GM12878 (cell line): ENCODE measurements around the gene MAPK8IP1. TPM values are rescaled to one million over a fixed set of nuclear protein-coding genes. Genes with fewer than 3 reads are reported as not detected.

Experiments
- ATAC-seq: fragments of 200-7000 bp; cut with Tn5 transposase; 3 replicates; pipeline ENCODE4 v1.9.1; 2020; ENCODE audit warnings: mild to moderate bottlenecking, moderate library complexity
- BruUV-seq: library from RNA; stranded (reverse); fragments of 400-500 nt; replicated peaks from 2 replicates; lab custom pipeline; 2021; lab: Mats Ljungman, UMichigan
- CTCF ChIA-PET: fragments of 300-600 bp; sonication (Branson Sonifier 250); formaldehyde crosslinking; extraction: SDS; loops from one replicate; lab custom pipeline; 2021; ENCODE audit warnings: inconsistent platforms; lab: Yijun Ruan, JAX
- POLR2A ChIA-PET: fragments of 350-600 bp; formaldehyde crosslinking; extraction: SDS; loops from one replicate; lab custom pipeline; 2021; ENCODE audit warnings: inconsistent platforms; lab: Charles Lee
- RAD21 ChIA-PET: fragments of 300-600 bp; sonication (Branson Sonifier 250); formaldehyde crosslinking; loops from one replicate; lab custom pipeline; 2023; ENCODE audit warnings: antibody characterized with exemption; ENCODE audit not compliant: unreplicated experiment; lab: Charles Lee
- SMC1A ChIA-PET: fragments of 300-600 bp; sonication (Branson Sonifier 250); formaldehyde crosslinking; loops from one replicate; lab custom pipeline; 2023; ENCODE audit not compliant: unreplicated experiment, uncharacterized antibody; lab: Charles Lee
- DNase-seq: peaks from one replicate; pipeline ENCODE4 v3.0.0-alpha.2; 2011; ENCODE audit warnings: low read depth, low spot score
- FAIRE-seq: peaks from 3 replicates; lab custom pipeline; 2011; peaks lifted over from hg19 to GRCh38; lab: Jason Lieb, UNC
- H2AFZ ChIP-seq: 2 replicates; pipeline ENCODE4 v1.6.0; 2011; ENCODE audit warnings: low read depth, low read length, control low read depth; ENCODE audit not compliant: control insufficient read depth
- H3K27ac ChIP-seq: 2 replicates; pipeline ENCODE4 v1.5.1; 2011; ENCODE audit warnings: control low read depth; ENCODE audit not compliant: control insufficient read depth, insufficient read depth
- H3K27me3 ChIP-seq, 2 experiments: replicated peaks in 1 of 2; 2 replicates each; pipeline versions ENCODE4 v1.6.0 to v1.6.1; 2011; ENCODE audit warnings: low read length in 1 of 2; ENCODE audit not compliant: control insufficient read depth in 2 of 2, insufficient read depth in 2 of 2
- H3K36me3 ChIP-seq, 2 experiments: 2 replicates each; pipeline ENCODE4 v1.5.1; 2011; ENCODE audit warnings: low read length in 1 of 2; ENCODE audit not compliant: control insufficient read depth in 2 of 2, insufficient read depth in 2 of 2
- H3K4me1 ChIP-seq: 2 replicates; pipeline ENCODE4 v1.6.1; 2011; ENCODE audit warnings: mild to moderate bottlenecking, low read length, moderate library complexity, mixed read lengths; ENCODE audit not compliant: control insufficient read depth, insufficient read depth
- H3K4me2 ChIP-seq: 2 replicates; pipeline ENCODE4 v1.6.0; 2011; ENCODE audit warnings: control low read depth; ENCODE audit not compliant: control insufficient read depth, insufficient read depth
- H3K4me3 ChIP-seq: fragments of 200-600 bp; sonication (generic); 2 replicates; pipeline ENCODE4 v1.5.1; 2016
- H3K79me2 ChIP-seq: 2 replicates; pipeline ENCODE4 v1.6.0; 2011; ENCODE audit warnings: low read length; ENCODE audit not compliant: control insufficient read depth, insufficient read depth
- H3K9ac ChIP-seq: 2 replicates; pipeline ENCODE4 v1.8.0; 2011; ENCODE audit warnings: low read length, control low read depth, mixed read lengths; ENCODE audit not compliant: control insufficient read depth, insufficient read depth
- H3K9me3 ChIP-seq: replicated peaks from 3 replicates; pipeline ENCODE4 v1.5.1; 2011; ENCODE audit warnings: mild to moderate bottlenecking, low read length; ENCODE audit not compliant: control insufficient read depth, insufficient read depth
- H4K20me1 ChIP-seq: 2 replicates; pipeline ENCODE4 v1.6.0; 2011; ENCODE audit not compliant: control insufficient read depth, insufficient read depth
- BHLHE40 ChIP-seq, 2 experiments: fragments of 450-650 bp in 1 of 2; IDR thresholded peaks; 2 replicates each; pipeline ENCODE4 v1.6.1; 2011 to 2017; ENCODE audit warnings: low read depth in 2 of 2, borderline replicate concordance in 1 of 2, improper control_type of control experiment in 1 of 2, low read length in 1 of 2, mild to moderate bottlenecking in 1 of 2
- BMI1 ChIP-seq: fragments of 450-650 bp; IDR thresholded peaks from 2 replicates; pipeline ENCODE4 v1.6.1; 2016; ENCODE audit warnings: mild to moderate bottlenecking, moderate library complexity, borderline replicate concordance
- CBFB ChIP-seq: IDR thresholded peaks from 2 replicates; pipeline ENCODE4 v1.6.1; 2016; ENCODE audit warnings: antibody characterized with exemption, low read depth
- CREB1 ChIP-seq: IDR thresholded peaks from 2 replicates; pipeline ENCODE4 v1.6.1; 2012; ENCODE audit warnings: low read depth, mild to moderate bottlenecking, inconsistent platforms
- IKZF1 ChIP-seq: fragments of 450-650 bp; conservative IDR thresholded peaks from 2 replicates; pipeline ENCODE4 v1.6.1; 2017; ENCODE audit warnings: antibody characterized with exemption, mild to moderate bottlenecking
- IRF4 ChIP-seq: IDR thresholded peaks from 2 replicates; pipeline ENCODE4 v1.6.1; 2011; ENCODE audit warnings: low read depth, low read length
- POU2F2 ChIP-seq: IDR thresholded peaks from 3 replicates; pipeline ENCODE4 v1.6.1; 2011; ENCODE audit warnings: low read depth, mild to moderate bottlenecking, low read length, borderline replicate concordance
- RCOR1 ChIP-seq: conservative IDR thresholded peaks from 2 replicates; pipeline ENCODE4 v1.6.1; 2012; ENCODE audit warnings: low read depth, low read length, improper control_type of control experiment
- RFX5 ChIP-seq: IDR thresholded peaks from 2 replicates; pipeline ENCODE4 v1.6.1; 2011; ENCODE audit warnings: low read depth, low read length, improper control_type of control experiment
- SMARCA5 ChIP-seq: fragments of 450-650 bp; IDR thresholded peaks from 2 replicates; pipeline ENCODE4 v1.6.1; 2017; ENCODE audit warnings: mild to moderate bottlenecking
- SMC3 ChIP-seq: IDR thresholded peaks from 2 replicates; pipeline ENCODE4 v1.6.1; 2011; ENCODE audit warnings: low read length, improper control_type of control experiment, borderline replicate concordance
- ZBED1 ChIP-seq: IDR thresholded peaks from 2 replicates; pipeline ENCODE4 v1.6.1; 2016; ENCODE audit warnings: borderline replicate concordance
- WGBS: methylation state at CpG from one replicate; pipeline ENCODE4 v1.1.6; 2016; ENCODE audit warnings: low lambda C conversion rate; ENCODE audit not compliant: insufficient replicate concordance, insufficient coverage; ENCODE audit errors: missing lambda C conversion rate; 5-methylcytosine and 5-hydroxymethylcytosine counted together
- in situ Hi-C: fragments of 300-500 bp; cut with MboI; formaldehyde crosslinking; loops from 9 replicates; pipeline ENCODE4 v1.14.3; 2018; ENCODE audit warnings: mixed read lengths
- intact Hi-C: fragments of 100-400 bp; cut with micrococcal nuclease; formaldehyde crosslinking; loops from one replicate; pipeline ENCODE4 v1.14.2; 2022; ENCODE audit not compliant: unreplicated experiment
- polyA plus RNA-seq, 11 experiments: library from polyadenylated mRNA; depleted of rRNA in 4 of 11; unstranded in 6 of 11; stranded (reverse) in 5 of 11; fragments of >200 nt; fragmentation: Nextera tagmentation in 4 of 11; fragmentation: Illumina TruSeq in 1 of 11; extraction: Ambion mirVana in 4 of 11; extraction: Trizol in 1 of 11; gene quantifications; 1 replicate in 1 of 11; 2 replicates in 10 of 11; pipeline versions ENCODE4 v1.2.1 to v1.2.3, GENCODE V29; 2011 to 2016; ENCODE audit warnings: inconsistent platforms in 2 of 11, missing spikeins in 2 of 11, low read depth in 1 of 11
- total RNA-seq, 4 experiments: library from RNA; depleted of rRNA in 3 of 4; stranded (reverse); fragments of >200 nt in 3 of 4; fragmentation: Illumina TruSeq in 1 of 4; extraction: Trizol in 1 of 4; gene quantifications; 2 replicates each; pipeline versions ENCODE4 v1.2.1 to v1.2.3, GENCODE V29; 2013 to 2021
- TF ChIP-seq, protein P1 (sequence below): fragments of 450-650 bp; IDR thresholded peaks from 2 replicates; pipeline ENCODE4 v1.6.1; 2017; ENCODE audit warnings: mild to moderate bottlenecking
- TF ChIP-seq, protein P2 (sequence below): fragments of 450-650 bp; IDR thresholded peaks from 2 replicates; pipeline ENCODE4 v1.6.1; 2017; ENCODE audit warnings: low read depth, mild to moderate bottlenecking, moderate library complexity
- TF ChIP-seq, protein P3 (sequence below): fragments of 450-650 bp; IDR thresholded peaks from 2 replicates; pipeline ENCODE4 v1.6.1; 2016; ENCODE audit warnings: mild to moderate bottlenecking
- TF ChIP-seq, protein P4 (sequence below): fragments of 450-650 bp; IDR thresholded peaks from 2 replicates; pipeline ENCODE4 v1.6.1; 2016; ENCODE audit warnings: mild to moderate bottlenecking

MAPK8IP1 gene
- total and polyA plus RNA-seq, 10 of the 15 experiments (the other 5 are each of a cell fraction or from before 2014, with no cell fraction given) = 0.04 to 0.44 (median 0.11) TPM; not detected in 2

DNA sequence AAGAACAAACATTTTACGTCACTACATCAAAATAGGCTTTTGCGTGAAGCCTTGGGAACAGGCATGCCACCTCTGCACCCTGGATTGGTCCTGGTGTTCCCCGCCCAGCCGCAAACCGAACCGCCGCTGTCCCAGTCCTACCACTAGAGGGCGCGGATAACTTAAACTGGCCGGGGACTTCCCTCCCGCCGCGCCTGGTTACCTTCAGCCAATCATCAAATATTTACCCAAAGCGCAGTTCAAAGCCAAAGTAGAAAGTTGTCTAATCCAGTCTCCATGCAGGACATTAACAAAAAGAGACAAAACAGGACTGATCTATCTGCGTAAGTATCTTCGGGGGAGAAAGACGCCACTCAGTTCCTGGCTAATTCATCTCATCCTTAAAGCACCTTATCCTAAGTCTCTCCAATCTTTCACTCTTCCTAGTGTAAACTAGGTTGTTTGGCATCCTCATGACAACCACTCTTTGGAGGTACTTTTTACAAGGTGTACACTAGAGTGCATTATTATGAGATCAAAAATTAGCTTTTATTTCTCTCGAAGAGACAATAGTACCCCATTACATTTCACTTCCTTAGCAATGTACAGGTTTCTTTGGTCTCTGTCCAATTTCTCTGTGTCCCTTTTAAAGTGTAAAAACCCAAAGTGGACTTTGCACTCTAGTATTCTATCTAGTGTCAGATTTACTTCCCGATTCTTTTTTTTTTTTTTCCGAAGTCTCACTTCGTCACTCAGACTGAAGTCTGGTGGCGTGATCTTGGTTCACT is 42.1 kb upstream of the MAPK8IP1 start:
- WGBS = 13% methylated on average over 21 of the region's 22 CpGs
- CTCF ChIA-PET = interaction anchor here (0.6 to 6.4 kb wide), 26 partner anchors 8 to 1895 kb away, joined by 3 to 36 read pairs (median 4); no protein-coding TSS in a partner anchor
- POLR2A ChIA-PET = interaction anchor here (0.6 to 1.7 kb wide), 9 partner anchors 8 to 87 kb away, joined by 3 to 5 read pairs (median 3); no protein-coding TSS in a partner anchor
- BruUV-seq = no TSS peak
- ATAC-seq = peak; percentile 39
- peak overlapping the region; percentile 39 for H3K4me2 ChIP-seq
- intact Hi-C loops = loop anchor here (2.0 to 10.0 kb wide), 3 partner anchors 39 to 281 kb away; partner anchors contain the start of genes PHF21A and SLC35C1
- peak overlapping the region; percentile 86 for H2AFZ ChIP-seq
- in situ Hi-C loops = no loop called here
- no peak overlapping the region for H3K27ac ChIP-seq
- SMC1A ChIA-PET = interaction anchor here (0.6 to 2.2 kb wide), 10 partner anchors 12 to 1285 kb away, joined by 3 to 9 read pairs (median 4); no protein-coding TSS in a partner anchor
- peaks cover 2% of the 10 kb centered on the region; the same call in 1 of the 2 replicates for H3K4me1 ChIP-seq
- 0 out of 2 replicates have a peak, but pooled peaks cover 1% of the 10 kb centered on the region for H3K79me2 ChIP-seq
- RAD21 ChIA-PET = interaction anchor here (0.6 to 2.3 kb wide), 13 partner anchors 8 to 164 kb away, joined by 3 to 13 read pairs (median 3); partner anchors contain the start of gene SLC35C1
- H4K20me1 ChIP-seq = no peaks in the 10 kb centered on the region
- FAIRE-seq = peak; percentile 47
- H3K4me3 ChIP-seq = 0 out of 2 replicates have a peak overlapping the region, but pooled peaks have one; percentile 1
- DNase-seq = peak; percentile 35
- H3K36me3 ChIP-seq = no peaks in the 10 kb centered on the region
- H3K9me3 ChIP-seq = no peaks in the 10 kb centered on the region
- H3K27me3 ChIP-seq = no peaks in the 10 kb centered on the region
- no peak overlapping the region for H3K9ac ChIP-seq
- TF ChIP-seq SMC3 (peak; percentile 55; the same call in 1 of the 2 replicates), POU2F2 (peak; percentile 59; the same call in 1 of the 3 replicates), BMI1 (no peak), RFX5 (0 out of 2 replicates have a peak, but pooled peaks have one; percentile 19), ZBED1 (no peak), CREB1 (0 out of 2 replicates have a peak, but pooled peaks have one; percentile 25), BHLHE40 (IDR thresholded peaks at IDR 0.05; ENCODE audit: borderline replicate concordance in 1 of 2, low read depth in 2 of 2, low read length in 1 of 2) (peak; percentile 39 to 55; a peak in 3 of 4 replicates), IKZF1 (peak; percentile 65; the same call in 1 of the 2 replicates), IRF4 (0 out of 2 replicates have a peak, but pooled peaks have one; percentile 17), SMARCA5 (peak; percentile 58), CBFB (peak; percentile 53; the same call in 1 of the 2 replicates), RCOR1 (0 out of 2 replicates have a peak, but pooled peaks have one; percentile 34)
- TF ChIP-seq, protein P1, sequence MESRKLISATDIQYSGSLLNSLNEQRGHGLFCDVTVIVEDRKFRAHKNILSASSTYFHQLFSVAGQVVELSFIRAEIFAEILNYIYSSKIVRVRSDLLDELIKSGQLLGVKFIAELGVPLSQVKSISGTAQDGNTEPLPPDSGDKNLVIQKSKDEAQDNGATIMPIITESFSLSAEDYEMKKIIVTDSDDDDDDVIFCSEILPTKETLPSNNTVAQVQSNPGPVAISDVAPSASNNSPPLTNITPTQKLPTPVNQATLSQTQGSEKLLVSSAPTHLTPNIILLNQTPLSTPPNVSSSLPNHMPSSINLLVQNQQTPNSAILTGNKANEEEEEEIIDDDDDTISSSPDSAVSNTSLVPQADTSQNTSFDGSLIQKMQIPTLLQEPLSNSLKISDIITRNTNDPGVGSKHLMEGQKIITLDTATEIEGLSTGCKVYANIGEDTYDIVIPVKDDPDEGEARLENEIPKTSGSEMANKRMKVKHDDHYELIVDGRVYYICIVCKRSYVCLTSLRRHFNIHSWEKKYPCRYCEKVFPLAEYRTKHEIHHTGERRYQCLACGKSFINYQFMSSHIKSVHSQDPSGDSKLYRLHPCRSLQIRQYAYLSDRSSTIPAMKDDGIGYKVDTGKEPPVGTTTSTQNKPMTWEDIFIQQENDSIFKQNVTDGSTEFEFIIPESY = no peak
- TF ChIP-seq, protein P2, sequence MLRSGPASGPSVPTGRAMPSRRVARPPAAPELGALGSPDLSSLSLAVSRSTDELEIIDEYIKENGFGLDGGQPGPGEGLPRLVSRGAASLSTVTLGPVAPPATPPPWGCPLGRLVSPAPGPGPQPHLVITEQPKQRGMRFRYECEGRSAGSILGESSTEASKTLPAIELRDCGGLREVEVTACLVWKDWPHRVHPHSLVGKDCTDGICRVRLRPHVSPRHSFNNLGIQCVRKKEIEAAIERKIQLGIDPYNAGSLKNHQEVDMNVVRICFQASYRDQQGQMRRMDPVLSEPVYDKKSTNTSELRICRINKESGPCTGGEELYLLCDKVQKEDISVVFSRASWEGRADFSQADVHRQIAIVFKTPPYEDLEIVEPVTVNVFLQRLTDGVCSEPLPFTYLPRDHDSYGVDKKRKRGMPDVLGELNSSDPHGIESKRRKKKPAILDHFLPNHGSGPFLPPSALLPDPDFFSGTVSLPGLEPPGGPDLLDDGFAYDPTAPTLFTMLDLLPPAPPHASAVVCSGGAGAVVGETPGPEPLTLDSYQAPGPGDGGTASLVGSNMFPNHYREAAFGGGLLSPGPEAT = 0 out of 2 replicates have a peak, but pooled peaks have one; percentile 30
- TF ChIP-seq, protein P3, sequence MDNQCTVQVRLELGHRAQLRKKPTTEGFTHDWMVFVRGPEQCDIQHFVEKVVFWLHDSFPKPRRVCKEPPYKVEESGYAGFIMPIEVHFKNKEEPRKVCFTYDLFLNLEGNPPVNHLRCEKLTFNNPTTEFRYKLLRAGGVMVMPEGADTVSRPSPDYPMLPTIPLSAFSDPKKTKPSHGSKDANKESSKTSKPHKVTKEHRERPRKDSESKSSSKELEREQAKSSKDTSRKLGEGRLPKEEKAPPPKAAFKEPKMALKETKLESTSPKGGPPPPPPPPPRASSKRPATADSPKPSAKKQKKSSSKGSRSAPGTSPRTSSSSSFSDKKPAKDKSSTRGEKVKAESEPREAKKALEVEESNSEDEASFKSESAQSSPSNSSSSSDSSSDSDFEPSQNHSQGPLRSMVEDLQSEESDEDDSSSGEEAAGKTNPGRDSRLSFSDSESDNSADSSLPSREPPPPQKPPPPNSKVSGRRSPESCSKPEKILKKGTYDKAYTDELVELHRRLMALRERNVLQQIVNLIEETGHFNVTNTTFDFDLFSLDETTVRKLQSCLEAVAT = no peak
- TF ChIP-seq, protein P4, sequence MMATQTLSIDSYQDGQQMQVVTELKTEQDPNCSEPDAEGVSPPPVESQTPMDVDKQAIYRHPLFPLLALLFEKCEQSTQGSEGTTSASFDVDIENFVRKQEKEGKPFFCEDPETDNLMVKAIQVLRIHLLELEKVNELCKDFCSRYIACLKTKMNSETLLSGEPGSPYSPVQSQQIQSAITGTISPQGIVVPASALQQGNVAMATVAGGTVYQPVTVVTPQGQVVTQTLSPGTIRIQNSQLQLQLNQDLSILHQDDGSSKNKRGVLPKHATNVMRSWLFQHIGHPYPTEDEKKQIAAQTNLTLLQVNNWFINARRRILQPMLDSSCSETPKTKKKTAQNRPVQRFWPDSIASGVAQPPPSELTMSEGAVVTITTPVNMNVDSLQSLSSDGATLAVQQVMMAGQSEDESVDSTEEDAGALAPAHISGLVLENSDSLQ = peak; percentile 68
